SK-N-SH treated with all-trans-retinoic acid at 6 μM for 48 hours (cell line): ENCODE measurements around the gene SYNJ2.
A peak's percentile ranks its signal among the peaks of the same experiment; 100 is the strongest.

Source experiments
- ATAC-seq: fragments of 200-7000 bp; cut with Tn5 transposase; 3 replicates; pipeline ENCODE4 v1.9.1; 2020; ENCODE audit warnings: mild to moderate bottlenecking, moderate library complexity
- ARNTL ChIP-seq: fragments of 450-650 bp; formaldehyde crosslinking; IDR thresholded peaks from 2 replicates; pipeline ENCODE4 v1.5.0; 2020; ENCODE audit warnings: low read depth, mild to moderate bottlenecking, moderate library complexity, borderline replicate concordance
- BACH2 ChIP-seq: fragments of 250-450 bp; sonication (Bioruptor Pico); IDR thresholded peaks from 2 replicates; pipeline ENCODE4 v1.9.0; 2021; ENCODE audit warnings: mild to moderate bottlenecking, borderline replicate concordance
- CSDC2 ChIP-seq: fragments of 250-450 bp; sonication (Bioruptor Pico); IDR thresholded peaks from 2 replicates; pipeline ENCODE4 v1.5.0; 2020; ENCODE audit warnings: mild to moderate bottlenecking, moderate library complexity
- ESRRG ChIP-seq: fragments of 250-450 bp; sonication (Bioruptor Pico); IDR thresholded peaks from 2 replicates; pipeline ENCODE4 v1.6.1; 2021; ENCODE audit warnings: mild to moderate bottlenecking
- GLIS3 ChIP-seq: fragments of 250-450 bp; sonication (Bioruptor Pico); IDR thresholded peaks from 2 replicates; pipeline ENCODE4 v1.5.0; 2020; ENCODE audit warnings: mild to moderate bottlenecking, moderate library complexity
- ISL1 ChIP-seq: fragments of 250-450 bp; sonication (Bioruptor Pico); IDR thresholded peaks from 2 replicates; pipeline ENCODE4 v2.1.2; 2022; ENCODE audit warnings: mild to moderate bottlenecking, moderate library complexity
- PPARA ChIP-seq: fragments of 250-450 bp; sonication (Bioruptor Pico); IDR thresholded peaks from 2 replicates; pipeline ENCODE4 v1.5.0; 2020; ENCODE audit warnings: mild to moderate bottlenecking, borderline replicate concordance
- RARB ChIP-seq: fragments of 250-450 bp; sonication (Bioruptor Pico); IDR thresholded peaks from 2 replicates; pipeline ENCODE4 v1.8.0; 2021; ENCODE audit warnings: mild to moderate bottlenecking, moderate library complexity
- SNAI2 ChIP-seq: fragments of 250-450 bp; sonication (Bioruptor Pico); IDR thresholded peaks from 2 replicates; pipeline ENCODE4 v1.5.0; 2020; ENCODE audit warnings: mild to moderate bottlenecking, moderate library complexity
- TCF4 ChIP-seq: fragments of 250-450 bp; sonication (Bioruptor Pico); IDR thresholded peaks from 2 replicates; pipeline ENCODE4 v1.8.0; 2021; ENCODE audit warnings: mild to moderate bottlenecking, moderate library complexity, borderline replicate concordance
- TOX ChIP-seq: fragments of 250-450 bp; sonication (Bioruptor Pico); IDR thresholded peaks from 2 replicates; pipeline ENCODE4 v1.8.0; 2021; ENCODE audit warnings: mild to moderate bottlenecking, moderate library complexity, borderline replicate concordance
- ZC3H10 ChIP-seq: fragments of 250-450 bp; sonication (Bioruptor Pico); IDR thresholded peaks from 2 replicates; pipeline ENCODE4 v1.5.1; 2021; ENCODE audit warnings: mild to moderate bottlenecking, moderate library complexity
- ZFP3 ChIP-seq: fragments of 250-450 bp; sonication (Bioruptor Pico); IDR thresholded peaks from 2 replicates; pipeline ENCODE4 v1.5.0; 2020; ENCODE audit warnings: mild to moderate bottlenecking, moderate library complexity
- ZFP30 ChIP-seq: fragments of 450-650 bp; formaldehyde crosslinking; IDR thresholded peaks from 2 replicates; pipeline ENCODE4 v1.5.0; 2022; ENCODE audit warnings: mild to moderate bottlenecking, moderate library complexity
- ZNF565 ChIP-seq: fragments of 450-650 bp; formaldehyde crosslinking; conservative IDR thresholded peaks from 2 replicates; pipeline ENCODE4 v1.5.0; 2020; ENCODE audit warnings: low read depth, mild to moderate bottlenecking, moderate library complexity
- ZNF70 ChIP-seq: fragments of 450-650 bp; formaldehyde crosslinking; IDR thresholded peaks from 2 replicates; pipeline ENCODE4 v1.5.0; 2020; ENCODE audit warnings: mild to moderate bottlenecking, moderate library complexity
- ZNF8 ChIP-seq: fragments of 450-650 bp; formaldehyde crosslinking; IDR thresholded peaks from 2 replicates; pipeline ENCODE4 v1.5.0; 2020; ENCODE audit warnings: mild to moderate bottlenecking, moderate library complexity
- TF ChIP-seq, protein P1 (sequence below): fragments of 250-450 bp; sonication (Bioruptor Pico); IDR thresholded peaks from 2 replicates; pipeline ENCODE4 v1.5.1; 2020; ENCODE audit warnings: low read depth, mild to moderate bottlenecking, moderate library complexity
- TF ChIP-seq, protein P2 (sequence below): fragments of 250-450 bp; sonication (Bioruptor Pico); IDR thresholded peaks from 2 replicates; pipeline ENCODE4 v1.5.0; 2020; ENCODE audit warnings: mild to moderate bottlenecking, moderate library complexity
- TF ChIP-seq, protein P3 (sequence below): fragments of 250-450 bp; sonication (Bioruptor Pico); IDR thresholded peaks from 2 replicates; pipeline ENCODE4 v1.8.0; 2021; ENCODE audit warnings: low read depth, mild to moderate bottlenecking, moderate library complexity, borderline replicate concordance
- TF ChIP-seq, protein P4 (sequence below): fragments of 250-450 bp; sonication (Bioruptor Pico); IDR thresholded peaks from 2 replicates; pipeline ENCODE4 v1.8.0; 2020; ENCODE audit warnings: mild to moderate bottlenecking, moderate library complexity, borderline replicate concordance

SYNJ2 gene

DNA sequence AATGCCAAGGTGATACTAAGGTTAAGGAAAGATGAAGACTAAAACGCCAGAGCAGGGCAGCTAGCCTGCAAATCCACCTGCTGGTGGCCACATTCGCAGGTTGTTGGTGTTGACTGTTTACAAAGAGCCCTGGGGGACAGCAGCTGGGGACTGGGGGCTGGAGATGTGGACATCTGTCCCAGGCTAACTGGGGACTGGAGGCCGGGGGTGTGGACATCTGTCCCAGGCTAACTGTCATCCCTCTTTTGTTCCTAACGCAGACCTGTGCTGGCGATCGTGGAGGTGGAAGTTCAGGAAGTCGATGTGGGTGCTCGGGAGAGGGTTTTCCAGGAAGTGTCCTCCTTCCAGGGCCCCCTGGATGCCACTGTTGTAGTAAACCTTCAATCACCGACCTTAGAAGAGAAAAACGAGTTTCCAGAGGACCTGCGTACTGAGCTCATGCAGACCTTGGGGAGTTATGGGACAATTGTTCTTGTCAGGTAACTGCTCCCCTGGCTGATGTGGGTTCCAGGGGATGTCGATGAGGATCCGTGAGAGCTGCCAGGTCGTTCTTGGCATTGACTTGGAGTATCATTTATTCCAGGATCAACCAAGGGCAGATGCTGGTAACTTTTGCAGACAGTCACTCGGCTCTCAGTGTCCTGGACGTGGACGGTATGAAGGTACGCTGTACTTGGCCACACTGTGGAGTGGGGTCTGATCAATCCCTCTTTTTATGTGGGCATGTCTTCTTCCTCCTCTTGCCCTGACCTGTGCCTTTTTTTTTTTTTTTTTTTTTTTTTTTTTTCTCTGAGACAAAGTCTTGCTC, 99.4 kb downstream of the SYNJ2 start:
- ATAC-seq = no peak

DNA sequence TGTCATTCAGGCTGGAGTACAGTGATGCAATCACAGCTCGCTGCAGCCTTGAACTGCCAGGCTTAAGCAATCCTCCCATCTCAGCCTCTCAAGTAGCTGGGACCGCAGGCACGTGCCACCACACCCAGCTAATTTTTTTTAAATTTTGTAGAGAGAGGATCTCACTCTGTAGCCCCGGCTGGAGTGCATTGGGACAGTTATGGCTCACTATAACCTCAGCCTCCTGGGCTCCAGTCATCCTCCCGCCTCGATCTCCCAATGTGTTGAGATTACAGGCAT, 99.9 kb downstream of the SYNJ2 start:
- TF ChIP-seq BACH2 (no peak), ZC3H10 (CRISPR knock-in tag) (no peak)
- TF ChIP-seq, all 23 proteins: peak for 0
- ATAC-seq = no peak

More for the DNA sequence above, 99.4 kb downstream of the SYNJ2 start:
- TF ChIP-seq, protein P1, sequence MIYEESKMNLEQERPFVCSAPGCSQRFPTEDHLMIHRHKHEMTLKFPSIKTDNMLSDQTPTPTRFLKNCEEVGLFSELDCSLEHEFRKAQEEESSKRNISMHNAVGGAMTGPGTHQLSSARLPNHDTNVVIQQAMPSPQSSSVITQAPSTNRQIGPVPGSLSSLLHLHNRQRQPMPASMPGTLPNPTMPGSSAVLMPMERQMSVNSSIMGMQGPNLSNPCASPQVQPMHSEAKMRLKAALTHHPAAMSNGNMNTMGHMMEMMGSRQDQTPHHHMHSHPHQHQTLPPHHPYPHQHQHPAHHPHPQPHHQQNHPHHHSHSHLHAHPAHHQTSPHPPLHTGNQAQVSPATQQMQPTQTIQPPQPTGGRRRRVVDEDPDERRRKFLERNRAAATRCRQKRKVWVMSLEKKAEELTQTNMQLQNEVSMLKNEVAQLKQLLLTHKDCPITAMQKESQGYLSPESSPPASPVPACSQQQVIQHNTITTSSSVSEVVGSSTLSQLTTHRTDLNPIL = no peak
- no peak for TF ChIP-seq ZNF565 (CRISPR knock-in tag)
- no peak for TF ChIP-seq CSDC2 (CRISPR knock-in tag)
- TF ChIP-seq, protein P2, sequence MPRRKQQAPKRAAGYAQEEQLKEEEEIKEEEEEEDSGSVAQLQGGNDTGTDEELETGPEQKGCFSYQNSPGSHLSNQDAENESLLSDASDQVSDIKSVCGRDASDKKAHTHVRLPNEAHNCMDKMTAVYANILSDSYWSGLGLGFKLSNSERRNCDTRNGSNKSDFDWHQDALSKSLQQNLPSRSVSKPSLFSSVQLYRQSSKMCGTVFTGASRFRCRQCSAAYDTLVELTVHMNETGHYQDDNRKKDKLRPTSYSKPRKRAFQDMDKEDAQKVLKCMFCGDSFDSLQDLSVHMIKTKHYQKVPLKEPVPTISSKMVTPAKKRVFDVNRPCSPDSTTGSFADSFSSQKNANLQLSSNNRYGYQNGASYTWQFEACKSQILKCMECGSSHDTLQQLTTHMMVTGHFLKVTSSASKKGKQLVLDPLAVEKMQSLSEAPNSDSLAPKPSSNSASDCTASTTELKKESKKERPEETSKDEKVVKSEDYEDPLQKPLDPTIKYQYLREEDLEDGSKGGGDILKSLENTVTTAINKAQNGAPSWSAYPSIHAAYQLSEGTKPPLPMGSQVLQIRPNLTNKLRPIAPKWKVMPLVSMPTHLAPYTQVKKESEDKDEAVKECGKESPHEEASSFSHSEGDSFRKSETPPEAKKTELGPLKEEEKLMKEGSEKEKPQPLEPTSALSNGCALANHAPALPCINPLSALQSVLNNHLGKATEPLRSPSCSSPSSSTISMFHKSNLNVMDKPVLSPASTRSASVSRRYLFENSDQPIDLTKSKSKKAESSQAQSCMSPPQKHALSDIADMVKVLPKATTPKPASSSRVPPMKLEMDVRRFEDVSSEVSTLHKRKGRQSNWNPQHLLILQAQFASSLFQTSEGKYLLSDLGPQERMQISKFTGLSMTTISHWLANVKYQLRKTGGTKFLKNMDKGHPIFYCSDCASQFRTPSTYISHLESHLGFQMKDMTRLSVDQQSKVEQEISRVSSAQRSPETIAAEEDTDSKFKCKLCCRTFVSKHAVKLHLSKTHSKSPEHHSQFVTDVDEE = no peak
- TF ChIP-seq RARB (CRISPR knock-in tag) = no peak
- no peak for TF ChIP-seq ISL1 (CRISPR knock-in tag)
- TF ChIP-seq ESRRG (CRISPR knock-in tag) = no peak
- TF ChIP-seq ZNF8 (CRISPR knock-in tag) = no peak
- TF ChIP-seq TCF4 = no peak
- TF ChIP-seq ZNF70 (CRISPR knock-in tag) = no peak

DNA sequence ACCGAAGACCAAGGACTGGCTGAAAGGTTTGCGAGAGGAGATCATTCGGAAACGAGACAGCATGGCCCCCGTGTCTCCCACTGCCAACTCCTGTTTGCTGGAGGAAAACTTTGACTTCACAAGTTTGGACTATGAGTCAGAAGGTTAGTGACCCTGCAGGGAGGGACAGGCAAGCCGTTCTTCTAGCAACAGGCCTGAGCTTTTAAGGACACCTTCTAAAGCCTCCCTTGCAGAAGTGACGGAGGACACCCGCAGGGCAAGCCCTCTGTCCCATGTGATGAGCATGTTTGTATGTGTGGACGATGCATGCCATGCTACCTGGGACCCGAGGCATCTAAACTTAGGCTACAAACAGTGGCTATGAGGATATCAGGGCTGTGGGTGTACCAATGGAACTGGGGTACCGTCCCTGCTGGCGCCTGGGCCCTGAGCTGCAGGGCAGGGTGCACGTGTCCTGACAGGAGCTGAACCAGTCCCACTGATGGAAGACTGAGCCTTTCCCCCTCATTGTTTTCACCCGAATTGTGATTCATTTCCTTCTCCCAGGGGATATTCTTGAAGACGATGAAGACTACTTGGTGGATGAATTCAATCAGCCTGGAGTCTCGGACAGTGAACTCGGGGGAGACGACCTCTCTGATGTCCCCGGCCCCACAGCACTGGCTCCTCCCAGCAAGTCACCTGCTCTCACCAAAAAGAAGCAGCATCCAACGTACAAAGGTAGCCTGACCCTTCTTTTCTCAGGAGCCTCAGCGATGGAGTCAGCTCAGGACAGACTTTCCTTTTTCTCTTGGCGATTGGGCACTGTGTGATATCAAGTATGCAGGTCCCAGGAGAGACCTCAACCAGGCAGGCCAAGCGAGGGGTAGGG, 102.0 kb downstream of the SYNJ2 start:
- no peak for ATAC-seq
- TF ChIP-seq GLIS3 (CRISPR knock-in tag) = no peak
- TF ChIP-seq ZFP30 (CRISPR knock-in tag) = no peak
- TF ChIP-seq CSDC2 (CRISPR knock-in tag) = no peak
- TF ChIP-seq ZNF565 (CRISPR knock-in tag) = no peak
- TF ChIP-seq ISL1 (CRISPR knock-in tag) = no peak
- TF ChIP-seq ZFP3 (CRISPR knock-in tag) = no peak
- TF ChIP-seq, all 23 proteins: peak for 0

DNA sequence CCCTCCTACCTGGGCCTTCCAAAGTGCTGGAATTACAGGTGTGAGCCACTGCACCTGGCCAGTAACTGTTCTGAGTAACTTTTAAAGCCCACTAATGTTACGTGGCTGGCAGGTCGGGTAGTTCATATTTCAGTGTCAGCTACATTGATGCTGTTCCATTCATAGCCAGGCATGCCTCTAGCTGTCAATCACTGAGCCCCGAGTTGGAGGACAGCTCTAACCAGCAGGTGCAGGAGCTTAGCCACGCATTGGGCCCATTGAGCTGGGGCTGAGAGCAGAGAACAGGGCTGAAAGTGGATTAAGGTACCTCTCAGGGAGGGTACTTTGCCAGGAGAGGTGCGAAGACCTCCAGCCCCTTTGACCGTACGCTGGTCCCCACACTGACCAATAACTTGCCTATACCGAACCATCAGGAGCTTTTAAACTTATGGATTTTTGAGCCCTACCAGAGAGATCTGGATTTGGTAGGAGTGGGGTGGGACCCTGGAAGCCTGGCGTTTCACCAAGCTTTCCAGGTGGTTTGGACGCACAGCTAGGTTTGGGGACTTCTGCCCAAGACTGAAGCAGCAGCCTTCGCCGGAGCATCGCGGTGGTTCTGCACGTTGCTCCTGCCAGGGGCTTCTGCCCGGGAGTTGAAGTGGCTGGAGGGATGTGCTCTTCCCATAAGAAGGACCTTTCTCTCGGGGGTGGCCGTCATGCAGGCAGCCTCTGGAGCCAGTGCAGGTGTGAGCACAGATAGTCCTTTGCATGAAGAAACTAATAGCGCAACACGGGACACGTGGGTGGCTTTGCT, 103.8 kb downstream of the SYNJ2 start:
- no peak for ATAC-seq
- no peak for TF ChIP-seq GLIS3 (CRISPR knock-in tag)
- TF ChIP-seq ISL1 (CRISPR knock-in tag) = no peak
- TF ChIP-seq CSDC2 (CRISPR knock-in tag) = no peak
- TF ChIP-seq, protein P3, sequence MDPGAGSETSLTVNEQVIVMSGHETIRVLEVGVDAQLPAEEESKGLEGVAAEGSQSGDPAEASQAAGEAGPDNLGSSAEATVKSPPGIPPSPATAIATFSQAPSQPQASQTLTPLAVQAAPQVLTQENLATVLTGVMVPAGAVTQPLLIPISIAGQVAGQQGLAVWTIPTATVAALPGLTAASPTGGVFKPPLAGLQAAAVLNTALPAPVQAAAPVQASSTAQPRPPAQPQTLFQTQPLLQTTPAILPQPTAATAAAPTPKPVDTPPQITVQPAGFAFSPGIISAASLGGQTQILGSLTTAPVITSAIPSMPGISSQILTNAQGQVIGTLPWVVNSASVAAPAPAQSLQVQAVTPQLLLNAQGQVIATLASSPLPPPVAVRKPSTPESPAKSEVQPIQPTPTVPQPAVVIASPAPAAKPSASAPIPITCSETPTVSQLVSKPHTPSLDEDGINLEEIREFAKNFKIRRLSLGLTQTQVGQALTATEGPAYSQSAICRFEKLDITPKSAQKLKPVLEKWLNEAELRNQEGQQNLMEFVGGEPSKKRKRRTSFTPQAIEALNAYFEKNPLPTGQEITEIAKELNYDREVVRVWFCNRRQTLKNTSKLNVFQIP (CRISPR knock-in tag) = no peak
- TF ChIP-seq PPARA (CRISPR knock-in tag) = no peak

DNA sequence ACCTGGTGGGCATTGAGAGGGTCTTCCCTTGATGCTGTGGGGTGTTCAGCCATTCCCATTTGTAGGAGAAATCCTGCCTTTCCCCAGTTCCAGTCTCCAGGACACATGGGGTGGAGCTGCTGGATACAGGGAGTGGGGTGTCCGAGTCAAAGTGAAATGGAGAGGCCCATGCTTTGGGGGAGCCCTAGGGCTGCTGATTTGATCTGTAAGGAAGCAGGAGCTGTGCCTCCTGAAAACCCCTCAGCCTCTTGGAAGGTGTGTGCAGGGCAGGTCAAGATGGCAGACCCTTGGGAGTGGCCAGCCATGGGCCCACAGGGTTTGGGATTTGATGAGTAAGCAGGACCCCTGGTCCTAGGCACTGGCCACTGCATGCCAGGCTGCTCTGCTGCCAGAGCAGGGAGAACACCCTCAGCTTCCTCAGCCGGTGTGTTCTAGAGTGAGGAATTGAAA, 104.4 kb downstream of the SYNJ2 start:
- TF ChIP-seq ZNF565 (CRISPR knock-in tag) = no peak
- TF ChIP-seq, protein P3 (CRISPR knock-in tag) = no peak
- TF ChIP-seq TOX (CRISPR knock-in tag) = no peak
- no peak for TF ChIP-seq PPARA (CRISPR knock-in tag)
- TF ChIP-seq ZNF70 (CRISPR knock-in tag) = no peak
- TF ChIP-seq ESRRG (CRISPR knock-in tag) = no peak
- TF ChIP-seq CSDC2 (CRISPR knock-in tag) = no peak
- TF ChIP-seq ISL1 (CRISPR knock-in tag) = no peak
- TF ChIP-seq ZFP30 (CRISPR knock-in tag) = no peak
- no peak for TF ChIP-seq RARB (CRISPR knock-in tag)
- TF ChIP-seq SNAI2 = no peak
- TF ChIP-seq ARNTL (CRISPR knock-in tag) = no peak
- no peak for TF ChIP-seq BACH2
- TF ChIP-seq TCF4 = no peak
- TF ChIP-seq ZNF8 (CRISPR knock-in tag) = no peak
- no peak for TF ChIP-seq ZC3H10 (CRISPR knock-in tag)
- no peak for TF ChIP-seq ZFP3 (CRISPR knock-in tag)
- TF ChIP-seq, protein P4, sequence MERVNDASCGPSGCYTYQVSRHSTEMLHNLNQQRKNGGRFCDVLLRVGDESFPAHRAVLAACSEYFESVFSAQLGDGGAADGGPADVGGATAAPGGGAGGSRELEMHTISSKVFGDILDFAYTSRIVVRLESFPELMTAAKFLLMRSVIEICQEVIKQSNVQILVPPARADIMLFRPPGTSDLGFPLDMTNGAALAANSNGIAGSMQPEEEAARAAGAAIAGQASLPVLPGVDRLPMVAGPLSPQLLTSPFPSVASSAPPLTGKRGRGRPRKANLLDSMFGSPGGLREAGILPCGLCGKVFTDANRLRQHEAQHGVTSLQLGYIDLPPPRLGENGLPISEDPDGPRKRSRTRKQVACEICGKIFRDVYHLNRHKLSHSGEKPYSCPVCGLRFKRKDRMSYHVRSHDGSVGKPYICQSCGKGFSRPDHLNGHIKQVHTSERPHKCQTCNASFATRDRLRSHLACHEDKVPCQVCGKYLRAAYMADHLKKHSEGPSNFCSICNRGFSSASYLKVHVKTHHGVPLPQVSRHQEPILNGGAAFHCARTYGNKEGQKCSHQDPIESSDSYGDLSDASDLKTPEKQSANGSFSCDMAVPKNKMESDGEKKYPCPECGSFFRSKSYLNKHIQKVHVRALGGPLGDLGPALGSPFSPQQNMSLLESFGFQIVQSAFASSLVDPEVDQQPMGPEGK (CRISPR knock-in tag) = no peak
- ATAC-seq = peak; percentile 49; the same call in 2 of the 3 replicates
